Pons (tissue), 1 donor: Measurements from ENCODE around the gene CTXN1.
A peak's percentile ranks its signal among the peaks of the same experiment; 100 is the strongest.
"Not testable (repeated sequence)": the region's sequence is repeated elsewhere in the genome, so short reads cannot be mapped to it uniquely, and the experiment has no call there.

Source experiments
- DNase-seq: peaks from one replicate; pipeline ENCODE4 v3.0.0-alpha.2; 2016; ENCODE audit warnings: low spot score

CTXN1 gene

GRCh38 chr19:7944177-7944761 is 18.3 kb upstream of the CTXN1 start:
- peak; percentile 97 for DNase-seq

GRCh38 chr19:7943444-7944176 is 17.7 kb upstream of the CTXN1 start, which contains the start of gene TIMM44:
Gene TIMM44, minus strand, starts transcription at chr19:7943666. Its CDS starts 15 bp downstream, at chr19:7943651.
- peak; percentile 100 for DNase-seq

- DNase-seq: no peak
Observed at GRCh38 chr19:7942981-7943443, 17.1 kb upstream of the CTXN1 start.

GRCh38 chr19:7941895-7942596 is 16.1 kb upstream of the CTXN1 start:
- DNase-seq: no peak

GRCh38 chr19:7940841-7941240 is 14.9 kb upstream of the CTXN1 start:
- no peak for DNase-seq

GRCh38 chr19:7934766-7935165 is 8.8 kb upstream of the CTXN1 start:
- DNase-seq: no peak

- DNase-seq: no peak
Observed at GRCh38 chr19:7933828-7934725, 8.1 kb upstream of the CTXN1 start.

- no peak for DNase-seq
Observed at GRCh38 chr19:7933411-7933810, 7.5 kb upstream of the CTXN1 start.

GRCh38 chr19:7932930-7933300 is 7.0 kb upstream of the CTXN1 start:
- DNase-seq: no peak

GRCh38 chr19:7932276-7932929 is 6.5 kb upstream of the CTXN1 start:
- no peak for DNase-seq

GRCh38 chr19:7931221-7932061 is 5.5 kb upstream of the CTXN1 start:
- no peak for DNase-seq

- DNase-seq: no peak
Observed at GRCh38 chr19:7930765-7931164, 4.8 kb upstream of the CTXN1 start.

GRCh38 chr19:7930030-7930429 is 4.1 kb upstream of the CTXN1 start:
- not testable (repeated sequence) for DNase-seq

- no peak for DNase-seq
Observed at GRCh38 chr19:7928741-7929701, 3.1 kb upstream of the CTXN1 start.

GRCh38 chr19:7928334-7928706 is 2.4 kb upstream of the CTXN1 start:
- no peak for DNase-seq

GRCh38 chr19:7927605-7928333 is 1.8 kb upstream of the CTXN1 start:
- DNase-seq: no peak

- DNase-seq: no peak
Observed at GRCh38 chr19:7926727-7927604, 1.0 kb upstream of the CTXN1 start.
